Measurements from ENCODE around the gene CLGN.

CLGN gene

DNA sequence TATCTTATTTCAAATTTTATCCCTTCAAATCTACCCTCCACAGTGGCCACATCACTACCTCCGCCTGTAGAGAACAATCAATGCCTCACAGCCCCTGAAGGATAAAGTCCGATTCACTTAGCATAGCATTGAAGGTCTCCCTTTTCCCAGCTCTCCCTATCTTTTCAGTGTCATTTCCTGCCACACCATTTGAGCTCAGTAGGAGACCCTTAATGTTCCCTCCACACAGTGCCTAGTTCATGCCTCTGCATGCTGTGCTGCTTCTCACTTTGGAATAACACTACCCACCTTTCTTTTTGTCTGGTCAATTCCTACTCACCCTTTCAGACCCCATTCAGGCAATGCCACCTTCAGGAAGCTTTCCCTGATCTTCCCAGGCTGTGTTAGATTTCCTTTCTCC is 77.6 kb downstream of the CLGN start:
- no peak overlapping the region for H2AFZ ChIP-seq (ENCODE audit: low read depth, low read length)
- no peaks in the 10 kb centered on the region for H3K9me3 ChIP-seq (ENCODE audit: insufficient read depth, low read length, severe bottlenecking)
- DNase-seq (no peak), ATAC-seq (ENCODE audit: insufficient read depth, low read depth) (no peak)
- no peaks in the 10 kb centered on the region for H3K36me3 ChIP-seq (ENCODE audit: insufficient read depth, low read length)
- peaks cover 2% of the 10 kb centered on the region for H3K27me3 ChIP-seq (ENCODE audit: insufficient read depth, low read length, poor library complexity)
- H3K9ac ChIP-seq (ENCODE audit: low read depth, low read length) = no peak overlapping the region
- H4K20me1 ChIP-seq (ENCODE audit: insufficient read depth, low read length) = no peaks in the 10 kb centered on the region
- H3K4me1 ChIP-seq (ENCODE audit: insufficient read depth, low read length) = peaks cover 16% of the 10 kb centered on the region
- TF ChIP-seq EZH2 (IDR thresholded peaks at IDR 0.05; ENCODE audit: borderline replicate concordance, low read depth, low read length, severe bottlenecking) = no peak
- TF ChIP-seq, protein P1, sequence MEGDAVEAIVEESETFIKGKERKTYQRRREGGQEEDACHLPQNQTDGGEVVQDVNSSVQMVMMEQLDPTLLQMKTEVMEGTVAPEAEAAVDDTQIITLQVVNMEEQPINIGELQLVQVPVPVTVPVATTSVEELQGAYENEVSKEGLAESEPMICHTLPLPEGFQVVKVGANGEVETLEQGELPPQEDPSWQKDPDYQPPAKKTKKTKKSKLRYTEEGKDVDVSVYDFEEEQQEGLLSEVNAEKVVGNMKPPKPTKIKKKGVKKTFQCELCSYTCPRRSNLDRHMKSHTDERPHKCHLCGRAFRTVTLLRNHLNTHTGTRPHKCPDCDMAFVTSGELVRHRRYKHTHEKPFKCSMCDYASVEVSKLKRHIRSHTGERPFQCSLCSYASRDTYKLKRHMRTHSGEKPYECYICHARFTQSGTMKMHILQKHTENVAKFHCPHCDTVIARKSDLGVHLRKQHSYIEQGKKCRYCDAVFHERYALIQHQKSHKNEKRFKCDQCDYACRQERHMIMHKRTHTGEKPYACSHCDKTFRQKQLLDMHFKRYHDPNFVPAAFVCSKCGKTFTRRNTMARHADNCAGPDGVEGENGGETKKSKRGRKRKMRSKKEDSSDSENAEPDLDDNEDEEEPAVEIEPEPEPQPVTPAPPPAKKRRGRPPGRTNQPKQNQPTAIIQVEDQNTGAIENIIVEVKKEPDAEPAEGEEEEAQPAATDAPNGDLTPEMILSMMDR (IDR thresholded peaks at IDR 0.05; ENCODE audit: borderline replicate concordance, extremely low read depth, low read length, poor library complexity, severe bottlenecking) = no peak
- no peak overlapping the region for H3K4me3 ChIP-seq (ENCODE audit: low read depth in 1 of 2, low read length in 2 of 2)
- no peaks in the 10 kb centered on the region for H3K79me2 ChIP-seq (ENCODE audit: insufficient read depth, low read length)
- H3K27ac ChIP-seq (ENCODE audit: low read length) = no peak overlapping the region
- H3K4me2 ChIP-seq (ENCODE audit: insufficient read depth, low read length) = no peak overlapping the region

DNA sequence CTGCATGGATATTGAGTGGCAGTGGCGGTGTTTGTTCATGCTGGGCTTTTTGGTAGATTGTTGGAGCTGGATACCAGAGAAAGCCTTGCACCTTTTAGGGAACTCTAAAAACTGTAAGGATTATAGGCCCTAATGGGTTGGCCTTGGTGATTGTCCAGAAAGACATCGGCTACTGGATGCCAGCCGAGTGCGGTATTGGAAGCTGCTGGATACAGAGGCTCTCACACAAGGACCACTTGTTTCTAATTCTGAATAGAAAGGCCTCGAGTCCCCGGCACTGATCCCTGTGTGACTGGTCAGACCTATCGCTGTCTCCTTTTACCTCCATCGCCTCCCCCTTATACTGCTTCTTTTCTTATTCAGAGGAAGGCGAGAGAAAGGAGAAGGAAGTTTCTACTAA is 81.3 kb downstream of the CLGN start:
- ATAC-seq (ENCODE audit: insufficient read depth, low read depth) (no peak), DNase-seq (no peak)
- no peak overlapping the region for H2AFZ ChIP-seq (ENCODE audit: low read depth, low read length)
- no peaks in the 10 kb centered on the region for H4K20me1 ChIP-seq (ENCODE audit: insufficient read depth, low read length)
- no peaks in the 10 kb centered on the region for H3K36me3 ChIP-seq (ENCODE audit: insufficient read depth, low read length)
- no peak for TF ChIP-seq EZH2 (IDR thresholded peaks at IDR 0.05; ENCODE audit: borderline replicate concordance, low read depth, low read length, severe bottlenecking)
- TF ChIP-seq, protein P1 (IDR thresholded peaks at IDR 0.05; ENCODE audit: borderline replicate concordance, extremely low read depth, low read length, poor library complexity, severe bottlenecking) = no peak
- no peak overlapping the region for H3K27ac ChIP-seq (ENCODE audit: low read length)
- H3K4me3 ChIP-seq (ENCODE audit: low read depth in 1 of 2, low read length in 2 of 2) = no peak overlapping the region
- no peak overlapping the region for H3K4me2 ChIP-seq (ENCODE audit: insufficient read depth, low read length)
- no peak overlapping the region for H3K9ac ChIP-seq (ENCODE audit: low read depth, low read length)
- H3K79me2 ChIP-seq (ENCODE audit: insufficient read depth, low read length) = no peaks in the 10 kb centered on the region
- H3K9me3 ChIP-seq (ENCODE audit: insufficient read depth, low read length, severe bottlenecking) = no peaks in the 10 kb centered on the region
- peaks cover 6% of the 10 kb centered on the region for H3K27me3 ChIP-seq (ENCODE audit: insufficient read depth, low read length, poor library complexity)
- H3K4me1 ChIP-seq (ENCODE audit: insufficient read depth, low read length) = no peaks in the 10 kb centered on the region

DNA sequence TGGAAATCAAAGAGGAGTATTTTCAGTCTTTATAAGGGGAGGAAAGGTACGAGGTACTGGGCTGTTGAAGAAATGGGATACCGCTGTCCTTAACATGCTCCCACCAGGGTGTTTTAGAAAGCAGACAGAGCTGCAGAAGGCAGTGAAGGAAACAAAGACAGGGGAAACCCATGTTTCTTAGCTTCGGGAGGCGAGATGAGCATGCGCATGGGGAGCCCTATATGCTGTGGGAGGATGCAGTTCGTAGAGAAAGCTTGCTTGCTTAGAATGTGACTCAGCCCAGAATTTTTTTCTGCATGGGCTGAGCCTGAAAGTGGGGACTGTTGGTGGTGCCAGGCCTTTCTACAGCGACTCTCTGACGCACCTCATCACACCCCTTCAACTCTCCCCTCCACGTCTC is 82.8 kb downstream of the CLGN start:
- Histone ChIP-seq H2AFZ (ENCODE audit: low read depth, low read length) (no peak overlapping the region), H3K9ac (ENCODE audit: low read depth, low read length) (no peak overlapping the region), H3K9me3 (ENCODE audit: insufficient read depth, low read length, severe bottlenecking) (no peaks in the 10 kb centered on the region)

More for the DNA sequence above, 82.8 kb downstream of the CLGN start:
- DNase-seq = no peak
- Histone ChIP-seq H4K20me1 (ENCODE audit: insufficient read depth, low read length) (no peaks in the 10 kb centered on the region), H3K27ac (ENCODE audit: low read length) (no peak overlapping the region), H3K4me2 (ENCODE audit: insufficient read depth, low read length) (no peak overlapping the region), H3K4me3 (ENCODE audit: low read depth in 1 of 2, low read length in 2 of 2) (no peak overlapping the region), H3K4me1 (ENCODE audit: insufficient read depth, low read length) (no peaks in the 10 kb centered on the region), H3K36me3 (ENCODE audit: insufficient read depth, low read length) (no peaks in the 10 kb centered on the region), H3K79me2 (ENCODE audit: insufficient read depth, low read length) (no peaks in the 10 kb centered on the region), H3K27me3 (ENCODE audit: insufficient read depth, low read length, poor library complexity) (peaks cover 6% of the 10 kb centered on the region)
- no peak for TF ChIP-seq EZH2 (IDR thresholded peaks at IDR 0.05; ENCODE audit: borderline replicate concordance, low read depth, low read length, severe bottlenecking)
- TF ChIP-seq, protein P1 (IDR thresholded peaks at IDR 0.05; ENCODE audit: borderline replicate concordance, extremely low read depth, low read length, poor library complexity, severe bottlenecking) = no peak
- no peak for ATAC-seq (ENCODE audit: insufficient read depth, low read depth)
